ENCODE measurements around the gene ABTB2.

- TF ChIP-seq CTCF (IDR thresholded peaks at IDR 0.05): no peak
- TF ChIP-seq POLR2AphosphoS5 (IDR thresholded peaks at IDR 0.05): no peak
- no peak for TF ChIP-seq EP300 (IDR thresholded peaks at IDR 0.05)
Observed at GRCh38 chr11:34379539-34379938, 21.7 kb upstream of the ABTB2 start.

Measured in upper lobe of left lung (tissue), 4 donors.